Middle frontal gyrus (tissue), 1 donor: ENCODE results near the gene HMGB1.
"Not testable (repeated sequence)": the region's sequence is repeated elsewhere in the genome, so short reads cannot be mapped to it uniquely, and the experiment has no call there.

ENCODE experiments used
- DNase-seq: peaks from one replicate; pipeline ENCODE4 v3.0.0-alpha.2; 2015; ENCODE audit warnings: low spot score; ENCODE audit errors: extremely low spot score

The HMGB1 gene

DNA sequence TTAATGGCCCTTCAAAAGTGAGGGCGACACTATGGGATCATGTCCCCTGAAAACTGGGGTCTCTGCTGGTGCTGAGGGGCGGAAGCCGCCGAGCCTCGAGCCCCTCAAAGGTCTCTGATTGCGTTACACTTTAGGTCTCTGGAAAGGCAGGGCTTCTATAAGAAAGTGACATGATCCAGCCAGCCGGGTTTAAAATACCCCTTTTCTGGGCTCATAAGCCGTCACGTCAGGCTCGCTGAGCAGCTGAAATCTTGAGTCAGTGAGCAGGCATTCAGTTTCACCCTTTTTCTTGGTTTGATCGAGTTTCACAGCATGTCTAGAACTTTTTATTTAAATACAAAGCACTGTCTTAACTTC is 600 bp upstream of the HMGB1 start:
- no peak for DNase-seq

DNA sequence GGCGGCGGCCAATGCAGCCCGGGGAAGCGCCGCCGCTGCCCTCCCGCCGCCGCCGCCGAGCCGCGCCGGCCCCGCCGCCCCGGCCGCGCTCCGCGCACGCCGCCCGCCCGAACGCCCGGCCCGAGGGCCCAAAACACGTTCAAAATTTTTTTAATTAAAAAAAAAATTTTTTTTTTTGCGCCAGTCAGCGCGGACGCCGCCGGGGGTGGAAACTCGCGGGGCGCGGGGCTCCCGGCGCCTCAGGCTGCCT is 468 bp downstream of the HMGB1 start:
- no peak for DNase-seq

DNA sequence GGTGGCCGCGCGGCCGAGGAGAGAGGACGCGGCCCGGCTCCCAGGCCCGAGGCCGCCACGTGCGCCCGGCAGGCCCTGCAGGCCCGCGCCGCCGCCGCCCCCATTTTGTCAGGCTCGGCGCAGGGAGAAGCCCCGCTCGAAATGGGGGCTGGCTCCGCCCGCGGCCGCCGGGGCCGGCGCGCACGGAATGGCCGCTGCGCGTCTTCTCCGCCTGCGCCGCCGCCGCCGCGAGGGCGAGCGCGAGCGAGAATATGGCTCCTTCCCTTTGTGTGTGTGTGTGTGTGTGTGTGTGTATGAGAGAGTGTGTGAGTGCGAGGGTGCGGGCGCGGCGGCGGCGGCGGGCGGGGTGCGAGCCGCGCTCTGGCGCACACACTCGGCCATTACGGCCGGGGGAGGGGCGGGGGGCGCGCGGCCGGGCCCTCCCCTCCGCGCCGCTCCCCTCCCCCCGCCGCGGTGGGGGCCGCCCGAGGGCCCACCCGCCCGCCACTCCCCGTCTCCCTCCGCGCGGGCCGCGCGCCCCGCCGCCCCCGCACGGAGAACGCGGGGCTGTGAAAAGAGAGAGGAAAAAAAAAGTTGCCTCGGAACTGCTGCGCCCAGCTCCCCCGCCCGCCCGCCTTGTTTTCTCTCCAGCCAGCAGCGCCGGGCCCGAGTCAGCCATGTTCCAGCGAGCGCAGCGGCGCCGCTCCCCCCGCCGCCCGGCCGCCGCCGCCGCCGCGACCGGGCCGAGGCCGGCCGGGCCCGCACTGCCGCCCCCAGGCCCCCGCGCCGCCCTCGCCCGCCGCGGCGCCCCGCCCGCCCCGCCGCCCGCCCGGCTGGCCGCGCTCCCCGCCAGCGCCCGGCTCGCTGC is 1.0 kb downstream of the HMGB1 start:
- DNase-seq = peak; percentile 43

DNA sequence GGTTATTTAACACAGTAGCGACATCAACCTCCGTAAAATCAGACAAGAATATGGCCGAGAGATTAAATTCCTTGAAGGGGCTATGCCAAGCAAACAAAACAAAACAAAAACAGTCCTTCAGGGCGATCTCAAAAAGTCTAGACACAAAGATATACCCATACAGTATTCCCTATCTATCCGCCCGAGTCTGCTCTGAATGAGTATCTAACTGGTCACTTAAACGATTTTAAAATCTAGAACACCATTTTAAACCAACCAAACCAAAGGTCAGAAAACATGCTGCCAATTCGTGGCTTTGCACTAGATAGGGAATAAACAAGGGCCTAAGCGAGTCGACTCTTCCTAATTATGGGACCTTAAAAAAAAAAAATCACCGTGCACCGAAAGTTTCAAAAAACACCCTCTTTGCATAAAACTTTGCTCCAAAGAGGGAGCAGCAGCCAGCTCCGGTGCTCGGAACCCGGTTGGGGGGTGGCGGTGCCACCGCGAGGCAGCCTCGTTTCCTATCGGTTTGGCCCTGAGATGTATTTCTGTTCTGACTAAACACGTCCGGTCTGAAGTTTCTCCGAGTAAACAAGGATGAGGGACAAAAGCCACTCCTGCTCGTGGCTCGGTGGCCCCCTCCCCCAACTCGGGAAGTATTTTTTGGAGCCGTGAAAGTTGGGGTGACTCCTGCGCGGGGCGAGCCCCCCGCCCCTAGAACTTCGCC is 1.8 kb downstream of the HMGB1 start:
- no peak for DNase-seq

DNA sequence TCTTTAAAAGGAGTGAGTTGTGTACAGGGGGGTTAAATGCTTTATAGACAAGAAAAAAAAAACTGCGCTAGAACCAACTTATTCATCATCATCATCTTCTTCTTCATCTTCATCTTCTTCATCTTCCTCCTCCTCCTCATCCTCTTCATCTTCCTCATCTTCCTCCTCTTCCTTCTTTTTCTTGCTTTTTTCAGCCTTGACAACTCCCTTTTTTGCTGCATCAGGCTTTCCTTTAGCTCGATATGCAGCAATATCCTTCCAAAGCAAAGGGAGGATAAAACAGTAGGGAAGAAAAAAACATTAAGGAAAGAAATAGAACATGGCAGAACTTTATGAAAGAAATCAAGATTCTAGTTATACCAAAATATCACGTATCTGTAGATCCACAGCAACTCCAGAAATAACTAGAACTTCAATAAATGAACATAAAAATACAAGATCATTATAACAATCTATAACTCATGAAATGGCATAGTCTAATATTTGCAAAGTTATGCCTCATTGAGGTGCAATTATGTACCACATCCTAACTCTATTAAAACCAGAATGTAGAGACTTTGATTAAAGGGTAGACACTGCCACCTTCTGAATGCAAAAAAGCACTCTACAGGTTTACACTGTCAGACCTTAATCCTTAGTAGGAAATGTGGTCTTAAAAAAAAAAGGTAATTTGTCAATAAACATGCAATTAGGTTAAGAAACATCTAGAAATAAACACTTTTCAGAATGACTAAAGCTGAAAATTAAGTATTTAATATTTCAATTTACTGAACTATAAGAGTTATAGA is 4.3 kb downstream of the HMGB1 start:
- peak; percentile 6 for DNase-seq

DNA sequence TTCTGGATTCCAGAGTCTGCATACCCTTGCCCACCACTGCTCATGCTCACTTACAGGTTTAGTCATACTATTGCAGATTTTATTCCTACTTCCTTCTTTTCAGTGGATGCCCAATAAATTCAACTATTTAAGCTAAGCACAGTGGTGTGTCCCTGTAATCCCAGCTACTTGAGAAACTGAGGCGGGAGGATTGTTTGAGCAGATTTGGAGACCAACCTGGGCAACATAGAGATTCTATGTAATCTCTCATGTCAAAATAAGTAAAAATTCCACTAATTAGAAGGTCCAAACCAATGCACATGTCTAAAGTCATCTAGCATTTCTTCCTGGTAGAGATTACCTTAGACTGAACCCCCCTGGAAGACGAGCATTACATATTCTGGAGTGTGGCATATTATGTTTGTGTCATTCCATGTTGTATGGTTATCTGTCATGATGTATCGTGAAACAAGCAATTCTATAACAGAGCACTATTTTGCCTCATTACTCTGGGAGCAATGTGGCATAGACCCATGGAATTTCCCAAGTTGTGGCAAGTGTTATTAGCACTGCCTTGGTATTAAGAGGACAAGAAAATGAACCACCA is 8.3 kb downstream of the HMGB1 start:
- no peak for DNase-seq

DNA sequence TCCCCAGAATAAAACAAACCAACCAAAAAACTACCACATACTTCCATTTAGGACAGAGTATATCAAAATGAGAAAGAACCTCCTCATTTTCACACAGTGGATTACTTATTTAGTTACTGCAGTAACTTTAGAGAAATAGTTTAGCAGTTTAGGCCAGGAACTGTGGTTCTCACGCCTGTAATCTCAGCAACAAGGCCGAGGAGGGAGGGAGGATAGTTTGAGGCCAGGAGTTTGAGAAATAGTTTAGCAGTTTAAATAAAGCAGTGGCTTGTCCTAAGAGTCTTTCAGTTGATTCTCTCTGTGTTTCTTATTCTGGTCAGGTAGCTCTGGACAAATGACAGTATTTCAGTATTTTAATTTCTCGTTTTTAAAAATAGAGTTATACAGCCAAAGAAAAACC is 9.4 kb downstream of the HMGB1 start:
- DNase-seq = no peak

DNA sequence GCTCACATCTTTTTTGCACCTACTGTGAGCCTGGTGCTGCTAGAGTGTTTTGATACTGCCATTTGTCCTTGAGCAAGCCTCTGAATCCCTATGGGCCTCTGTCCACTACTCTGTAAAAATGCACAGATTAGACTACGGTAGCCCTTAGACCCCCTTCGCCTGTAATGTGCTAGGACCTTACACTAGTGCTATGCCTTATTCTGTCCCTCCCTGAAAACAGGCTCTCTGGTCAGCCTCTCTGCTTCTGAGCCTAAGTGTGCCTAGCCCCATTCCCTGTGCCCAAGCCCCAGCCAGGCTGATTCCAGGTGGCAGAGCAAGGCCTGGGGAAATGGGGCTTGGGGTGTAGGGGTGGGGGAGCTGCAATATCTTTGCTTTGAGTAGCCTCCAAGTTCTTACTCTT is 10.7 kb downstream of the HMGB1 start:
- DNase-seq = no peak

DNA sequence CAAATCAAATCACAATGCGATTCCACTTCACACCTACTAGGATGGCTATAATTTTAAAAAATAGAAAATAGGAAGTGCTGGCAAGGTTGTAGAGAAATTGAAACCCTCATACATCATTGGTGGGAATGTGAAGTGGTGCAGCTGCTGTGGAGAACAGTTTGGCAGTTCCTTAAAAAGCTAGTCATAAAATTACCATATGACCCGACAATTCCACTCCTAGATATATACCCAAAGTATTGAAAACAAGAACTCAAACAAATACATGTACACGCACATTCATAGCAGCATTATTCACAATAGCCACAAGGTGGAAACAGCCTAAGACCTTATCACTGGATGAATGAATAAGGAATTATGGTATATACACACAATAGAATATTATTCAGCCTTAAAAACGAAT is 12.0 kb downstream of the HMGB1 start:
- no peak for DNase-seq

DNA sequence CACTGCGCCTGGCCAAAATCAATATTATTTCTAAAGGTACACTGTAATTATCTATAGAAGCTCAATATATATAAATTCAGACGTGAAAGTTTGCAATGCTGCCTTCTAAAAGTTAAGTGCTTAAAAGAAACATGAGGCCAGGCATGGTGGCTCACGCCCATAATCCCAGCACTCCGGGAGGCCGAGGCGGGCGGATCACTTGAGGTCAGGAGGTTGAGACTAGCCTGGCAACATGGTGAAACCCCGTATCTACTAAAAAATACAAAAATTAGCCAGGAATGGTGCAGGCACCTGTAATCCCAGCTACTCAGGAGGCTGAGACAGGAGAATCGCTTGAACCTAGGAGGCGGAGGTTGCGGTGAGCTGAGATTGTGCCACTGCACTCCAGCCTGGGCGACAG is 14.3 kb downstream of the HMGB1 start:
- DNase-seq = not testable (repeated sequence)

DNA sequence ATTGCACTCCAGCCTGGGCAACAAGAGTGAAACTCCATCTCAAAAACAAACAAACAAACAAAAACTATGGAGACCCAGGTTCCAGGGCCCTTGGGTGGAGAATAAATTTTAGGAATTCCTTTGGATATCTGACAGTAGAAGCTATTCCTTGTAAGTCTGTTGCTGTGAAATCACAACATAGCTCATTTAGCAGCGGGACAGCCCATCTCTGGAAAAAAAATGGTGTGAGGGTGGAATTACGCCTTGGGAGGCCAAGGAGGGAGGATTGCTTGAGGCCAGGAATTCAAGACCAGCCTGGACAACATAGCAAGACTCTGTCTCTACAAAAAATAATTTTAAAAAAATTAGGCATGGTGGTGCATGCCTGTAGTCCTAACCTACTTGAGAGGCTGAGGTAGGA is 15.7 kb downstream of the HMGB1 start:
- no peak for DNase-seq

DNA sequence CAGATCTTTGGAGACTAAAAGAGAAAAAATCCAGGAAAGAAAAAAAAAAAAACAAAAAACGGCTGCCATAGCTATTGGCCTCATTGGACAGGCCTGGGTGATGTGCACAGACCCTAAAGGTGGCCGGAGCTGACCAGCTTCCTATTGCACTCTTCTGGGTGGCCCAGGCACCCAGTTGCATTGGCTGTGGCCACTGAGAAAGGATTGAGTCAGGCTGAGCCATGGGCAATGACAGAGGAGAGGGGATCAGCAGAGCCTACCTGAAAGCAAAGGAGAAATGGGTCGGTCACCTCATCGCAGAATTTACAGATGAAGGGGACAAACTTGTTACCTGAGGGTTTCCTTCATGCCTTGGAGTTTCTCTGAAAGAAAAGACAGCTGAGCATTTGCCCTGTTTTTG is 17.3 kb downstream of the HMGB1 start:
- DNase-seq = no peak

DNA sequence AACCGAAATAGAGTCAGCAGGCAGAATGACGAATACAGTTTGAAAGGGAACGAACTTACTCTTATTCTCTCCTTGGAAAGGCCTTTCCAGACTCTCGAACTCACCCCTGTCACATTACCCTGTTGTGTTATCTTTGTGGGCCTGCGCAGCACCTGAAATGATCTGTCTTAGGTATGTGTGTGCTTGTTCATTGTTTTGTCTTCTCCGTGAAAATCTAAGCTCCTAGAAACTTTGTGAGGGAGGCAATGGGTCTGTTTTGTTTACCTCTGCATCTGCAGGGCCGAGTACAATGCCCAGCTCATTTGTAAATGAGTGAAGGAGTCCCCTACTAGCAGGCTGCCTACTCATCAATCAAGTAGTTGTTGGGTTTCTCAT is 19.6 kb downstream of the HMGB1 start:
- DNase-seq = no peak

DNA sequence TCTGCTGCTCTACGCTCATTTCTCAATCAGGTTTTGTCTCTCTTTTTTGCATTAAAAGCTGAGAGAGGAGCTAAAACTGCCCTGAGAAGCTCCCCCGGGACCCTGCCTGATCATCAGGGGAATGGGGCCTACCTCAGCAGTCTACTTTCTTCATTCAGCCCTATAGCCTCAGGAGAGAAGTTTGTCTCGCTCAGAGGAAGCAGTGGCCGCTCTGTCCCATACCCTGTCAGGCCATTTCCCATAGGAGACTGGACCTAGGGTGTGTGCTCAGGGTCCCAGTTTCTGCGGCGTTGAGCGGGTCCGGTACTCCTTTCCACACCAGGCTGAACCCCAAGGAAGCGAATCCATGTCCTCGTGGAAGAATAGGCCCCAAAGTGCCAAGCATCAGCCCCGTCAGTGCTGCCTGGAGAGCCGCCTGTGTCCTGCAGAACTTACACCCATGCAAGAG is 21.8 kb downstream of the HMGB1 start:
- DNase-seq = no peak

DNA sequence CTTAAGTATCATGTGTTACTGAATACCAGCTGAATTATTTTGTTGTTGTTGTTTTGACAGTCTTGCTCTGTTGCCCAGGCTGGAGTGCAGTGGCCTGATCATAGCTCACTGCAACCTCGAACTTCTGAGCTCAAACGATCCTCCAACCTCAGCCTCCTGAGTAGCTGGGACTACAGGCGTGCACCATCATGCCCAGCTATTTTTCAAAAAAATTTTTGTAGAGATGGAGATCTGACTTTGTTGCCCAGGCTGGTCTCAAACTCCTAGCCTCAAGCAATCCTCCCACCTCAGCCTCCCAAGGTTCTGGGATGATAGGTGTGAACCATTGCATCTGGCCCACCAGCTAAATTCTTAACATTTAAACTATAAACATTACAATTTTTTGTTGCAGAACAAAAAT is 22.2 kb downstream of the HMGB1 start:
- not testable (repeated sequence) for DNase-seq

DNA sequence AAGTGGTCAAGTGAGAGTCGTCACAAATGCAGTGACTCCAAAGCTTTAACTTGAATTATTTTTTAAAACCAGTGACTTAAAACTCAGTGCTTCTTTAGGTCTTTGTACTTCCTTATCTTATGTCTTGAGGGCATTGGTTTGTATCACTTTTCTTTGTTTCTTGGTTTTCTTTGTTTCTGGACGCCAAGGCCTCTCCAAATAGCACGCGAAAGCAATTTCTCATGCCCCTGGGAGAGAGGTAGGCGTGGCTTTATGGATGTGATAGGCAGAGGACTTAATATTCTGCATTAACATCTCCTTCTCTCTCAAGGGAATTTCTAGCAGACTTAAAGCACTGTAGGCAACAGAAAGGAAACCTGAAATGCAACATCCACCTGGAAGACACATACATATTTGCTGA is 22.8 kb downstream of the HMGB1 start:
- no peak for DNase-seq

DNA sequence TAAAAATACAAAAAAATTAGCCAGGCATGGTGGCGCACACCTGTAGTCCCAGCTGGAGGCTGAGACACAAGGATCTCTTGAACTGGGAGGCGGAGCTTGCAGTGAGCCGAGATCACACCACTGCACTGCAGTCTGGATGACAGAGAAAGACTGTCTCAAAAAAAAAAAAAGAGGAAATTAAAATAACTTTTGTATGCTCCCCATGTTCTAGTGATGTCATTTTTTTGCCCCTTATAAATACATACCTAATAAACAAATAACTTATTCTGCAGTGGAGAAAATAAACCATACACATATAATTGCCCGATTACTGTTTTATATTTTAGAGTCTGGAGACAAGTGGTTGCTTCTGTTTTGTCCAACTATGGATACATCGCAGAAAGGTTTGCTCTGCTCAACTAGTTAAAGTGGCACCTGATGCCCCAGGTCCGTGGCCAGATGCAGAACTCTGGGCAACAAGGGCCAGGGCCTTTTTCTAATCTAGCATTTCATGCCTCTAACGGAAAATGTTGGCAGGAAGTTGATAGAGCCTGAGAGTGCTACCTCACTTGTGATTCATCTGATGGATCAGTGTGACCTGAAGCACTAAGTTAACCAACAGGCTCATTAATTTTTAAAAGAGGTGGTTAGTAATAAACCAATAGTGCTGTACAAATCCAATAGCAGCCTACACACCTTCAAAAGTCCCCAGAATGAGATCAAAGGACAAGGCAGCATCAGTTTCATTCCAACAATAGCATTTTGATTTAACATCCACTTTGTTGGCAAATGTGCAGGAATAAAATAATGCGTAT is 24.6 kb downstream of the HMGB1 start:
- no peak for DNase-seq

DNA sequence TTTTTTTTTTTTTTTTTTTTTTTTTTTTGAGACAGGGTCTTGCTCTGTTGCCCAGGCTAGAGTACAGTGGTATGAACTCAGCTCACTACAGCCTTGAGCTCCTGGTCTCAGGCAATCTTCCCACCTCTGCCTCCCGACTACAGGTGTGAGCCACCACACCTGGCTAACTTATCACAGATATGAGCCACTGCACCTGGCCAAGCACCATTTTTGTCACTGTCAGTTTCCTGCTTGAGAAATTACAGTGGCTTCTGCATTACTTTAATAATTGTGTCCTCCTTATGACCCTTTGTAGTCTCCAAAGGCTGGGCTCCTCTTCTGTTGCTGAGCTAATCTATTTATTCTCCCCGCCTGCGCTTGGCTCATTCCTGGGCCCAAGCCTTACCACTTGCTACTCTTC is 27.4 kb downstream of the HMGB1 start:
- DNase-seq = no peak

DNA sequence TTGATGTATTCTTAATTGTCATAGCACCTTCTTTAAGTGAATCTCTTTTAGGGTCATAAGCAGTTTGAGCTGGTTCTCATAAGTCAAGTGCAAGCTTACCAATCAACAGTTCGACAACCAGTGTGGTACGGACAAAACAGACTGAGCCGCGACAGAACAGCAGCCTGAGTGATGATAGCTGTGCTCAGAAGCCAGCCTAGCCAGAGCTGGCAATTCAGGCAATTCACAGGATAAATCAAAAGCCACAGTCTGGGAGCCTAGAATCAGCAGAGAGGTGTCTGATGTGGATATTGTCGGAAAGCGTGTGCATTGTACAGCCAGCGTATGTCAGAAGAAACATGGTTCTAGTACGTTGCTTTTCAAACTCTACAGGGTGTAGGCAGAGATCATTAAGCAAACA is 28.6 kb downstream of the HMGB1 start:
- DNase-seq = no peak

DNA sequence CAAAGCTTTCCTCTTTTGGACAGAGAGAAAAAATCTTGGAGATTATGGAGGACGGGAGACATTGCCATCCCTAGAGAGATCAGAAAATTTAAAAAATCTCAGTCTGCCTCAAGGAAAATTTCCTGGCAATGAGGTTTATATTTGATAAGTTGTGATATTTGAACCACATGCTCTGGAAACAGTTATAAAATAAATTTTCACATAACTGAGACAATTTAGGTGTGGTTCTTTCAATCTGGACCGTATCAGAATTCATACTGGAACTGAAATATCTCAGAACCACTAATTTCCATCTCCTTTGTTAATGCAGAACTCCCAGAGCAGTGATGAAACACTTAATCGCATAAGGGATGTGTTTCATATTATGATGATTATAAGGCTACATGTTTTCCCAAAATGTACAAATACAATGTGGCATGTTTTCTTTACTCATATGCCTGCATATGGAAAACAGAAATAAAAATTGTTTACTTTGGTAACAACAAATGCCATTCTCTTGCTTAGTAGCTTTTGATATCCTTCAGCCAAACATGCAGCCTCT is 29.8 kb downstream of the HMGB1 start:
- DNase-seq = no peak
